ENCODE data around the gene JAM3. TPM values are rescaled to one million over a fixed set of nuclear protein-coding genes. Genes with fewer than 3 reads are reported as not detected.

Gene JAM3
- total and polyA plus RNA-seq, 2 of the 4 experiments (the other 2 are of a cell fraction) = 38.0 to 71.5 TPM

GRCh38 chr11:134140961-134141490 lies 72.2 kb downstream of the JAM3 start:
- Histone ChIP-seq H3K27ac (ENCODE audit: insufficient read depth, low read length) (no peak overlapping the region), H2BK120ac (ENCODE audit: low read depth, low read length) (no peak overlapping the region), H2AK9ac (replicated peaks; ENCODE audit: low read depth, low read length, poor library complexity) (peak overlapping the region; percentile 30), H3K9me1 (ENCODE audit: insufficient read depth, low read length) (no peaks in the 10 kb centered on the region), H3K23ac (ENCODE audit: low read depth, low read length) (no peak overlapping the region), H4K5ac (ENCODE audit: low read depth, low read length) (no peak overlapping the region), H2BK20ac (ENCODE audit: low read depth, low read length) (no peak overlapping the region), H3K4ac (ENCODE audit: low read depth, low read length) (no peak overlapping the region), H3K4me3 (ENCODE audit: insufficient read depth, low read depth, low read length) (no peak overlapping the region), H3K27me3 (ENCODE audit: control insufficient read depth, insufficient read depth, low read length) (no peaks in the 10 kb centered on the region), H3K9ac (ENCODE audit: low read depth, low read length) (no peak overlapping the region), H2AFZ (replicated peaks; ENCODE audit: low read length, poor library complexity) (no peak overlapping the region), H2BK5ac (ENCODE audit: low read depth, low read length, poor library complexity, severe bottlenecking) (no peak overlapping the region), H3K18ac (ENCODE audit: low read depth, low read length) (no peak overlapping the region), H3K79me1 (ENCODE audit: low read depth in 1 of 2, low read length in 2 of 2) (peaks cover 3 to 15% of the 10 kb centered on the region in 2 experiments; a peak in 3 of 4 replicates), H3K4me2 (ENCODE audit: low read depth, low read length) (no peak overlapping the region), H3K36me3 (ENCODE audit: control insufficient read depth, insufficient read depth, low read length) (peaks cover 10% of the 10 kb centered on the region), H2AK5ac (ENCODE audit: low read depth, low read length) (no peak overlapping the region), H3K9me3 (ENCODE audit: control insufficient read depth, insufficient read depth, low read length) (no peaks in the 10 kb centered on the region), H2BK15ac (ENCODE audit: low read depth, low read length) (no peak overlapping the region), H3K4me1 (ENCODE audit: control insufficient read depth, insufficient read depth, low read length) (no peaks in the 10 kb centered on the region), H3K56ac (ENCODE audit: extremely low read depth, insufficient read depth, low read length) (no peak overlapping the region), H3K14ac (replicated peaks; ENCODE audit: low read depth, low read length) (no peak overlapping the region), H4K20me1 (ENCODE audit: insufficient read depth, low read length) (peaks cover 3% of the 10 kb centered on the region; the same call in 1 of the 2 replicates), H4K91ac (ENCODE audit: insufficient read depth, low read depth, low read length) (no peak overlapping the region), H4K8ac (ENCODE audit: low read depth in 2 of 2, low read length in 2 of 2) (no peak overlapping the region)
- ATAC-seq (ENCODE audit: low read depth) (no peak), DNase-seq (no peak)
- no TSS peak for BruUV-seq (replicated peaks)
- ChIA-PET CTCF (interaction anchor here (1.3 kb wide), 1 partner anchor 87 kb away, joined by 4 read pairs; no protein-coding TSS in a partner anchor), POLR2A (ENCODE audit: unreplicated experiment) (interaction anchor here (0.6 kb wide), 1 partner anchor 95 kb away, joined by 9 read pairs; no protein-coding TSS in a partner anchor)
- TF ChIP-seq MAZ (IDR thresholded peaks at IDR 0.05; ENCODE audit: borderline replicate concordance, low read depth, low read length) (no peak), MAFK (IDR thresholded peaks at IDR 0.05; ENCODE audit: low read depth, low read length) (no peak), RCOR1 (IDR thresholded peaks at IDR 0.05; ENCODE audit: insufficient replicate concordance, low read length) (no peak), POLR2A (IDR thresholded peaks at IDR 0.05; ENCODE audit: low read depth, low read length) (no peak), RFX5 (IDR thresholded peaks at IDR 0.05; ENCODE audit: low read depth, low read length) (no peak), NFE2L2 (IDR thresholded peaks at IDR 0.05; ENCODE audit: low read depth, low read length) (no peak), CEBPB (IDR thresholded peaks at IDR 0.05; ENCODE audit: low read depth, low read length) (no peak), MXI1 (IDR thresholded peaks at IDR 0.05; ENCODE audit: borderline replicate concordance, low read depth, low read length) (no peak), CHD1 (IDR thresholded peaks at IDR 0.05; ENCODE audit: low read depth, low read length) (no peak)
- TF ChIP-seq, protein P1, sequence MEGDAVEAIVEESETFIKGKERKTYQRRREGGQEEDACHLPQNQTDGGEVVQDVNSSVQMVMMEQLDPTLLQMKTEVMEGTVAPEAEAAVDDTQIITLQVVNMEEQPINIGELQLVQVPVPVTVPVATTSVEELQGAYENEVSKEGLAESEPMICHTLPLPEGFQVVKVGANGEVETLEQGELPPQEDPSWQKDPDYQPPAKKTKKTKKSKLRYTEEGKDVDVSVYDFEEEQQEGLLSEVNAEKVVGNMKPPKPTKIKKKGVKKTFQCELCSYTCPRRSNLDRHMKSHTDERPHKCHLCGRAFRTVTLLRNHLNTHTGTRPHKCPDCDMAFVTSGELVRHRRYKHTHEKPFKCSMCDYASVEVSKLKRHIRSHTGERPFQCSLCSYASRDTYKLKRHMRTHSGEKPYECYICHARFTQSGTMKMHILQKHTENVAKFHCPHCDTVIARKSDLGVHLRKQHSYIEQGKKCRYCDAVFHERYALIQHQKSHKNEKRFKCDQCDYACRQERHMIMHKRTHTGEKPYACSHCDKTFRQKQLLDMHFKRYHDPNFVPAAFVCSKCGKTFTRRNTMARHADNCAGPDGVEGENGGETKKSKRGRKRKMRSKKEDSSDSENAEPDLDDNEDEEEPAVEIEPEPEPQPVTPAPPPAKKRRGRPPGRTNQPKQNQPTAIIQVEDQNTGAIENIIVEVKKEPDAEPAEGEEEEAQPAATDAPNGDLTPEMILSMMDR (conservative IDR thresholded peaks at IDR 0.05; ENCODE audit: low read depth, low read length) = no peak
- TF ChIP-seq, protein P2, sequence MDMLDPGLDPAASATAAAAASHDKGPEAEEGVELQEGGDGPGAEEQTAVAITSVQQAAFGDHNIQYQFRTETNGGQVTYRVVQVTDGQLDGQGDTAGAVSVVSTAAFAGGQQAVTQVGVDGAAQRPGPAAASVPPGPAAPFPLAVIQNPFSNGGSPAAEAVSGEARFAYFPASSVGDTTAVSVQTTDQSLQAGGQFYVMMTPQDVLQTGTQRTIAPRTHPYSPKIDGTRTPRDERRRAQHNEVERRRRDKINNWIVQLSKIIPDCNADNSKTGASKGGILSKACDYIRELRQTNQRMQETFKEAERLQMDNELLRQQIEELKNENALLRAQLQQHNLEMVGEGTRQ (IDR thresholded peaks at IDR 0.05; ENCODE audit: low read depth, low read length) = no peak
- TF ChIP-seq, protein P3, sequence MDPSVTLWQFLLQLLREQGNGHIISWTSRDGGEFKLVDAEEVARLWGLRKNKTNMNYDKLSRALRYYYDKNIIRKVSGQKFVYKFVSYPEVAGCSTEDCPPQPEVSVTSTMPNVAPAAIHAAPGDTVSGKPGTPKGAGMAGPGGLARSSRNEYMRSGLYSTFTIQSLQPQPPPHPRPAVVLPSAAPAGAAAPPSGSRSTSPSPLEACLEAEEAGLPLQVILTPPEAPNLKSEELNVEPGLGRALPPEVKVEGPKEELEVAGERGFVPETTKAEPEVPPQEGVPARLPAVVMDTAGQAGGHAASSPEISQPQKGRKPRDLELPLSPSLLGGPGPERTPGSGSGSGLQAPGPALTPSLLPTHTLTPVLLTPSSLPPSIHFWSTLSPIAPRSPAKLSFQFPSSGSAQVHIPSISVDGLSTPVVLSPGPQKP (IDR thresholded peaks at IDR 0.05; ENCODE audit: borderline replicate concordance, low read depth, low read length) = no peak
- intact Hi-C loops (cut with micrococcal nuclease) (no loop called here), dilution Hi-C loops (cut with HindIII; ENCODE audit: low sequenced_read_pairs, unreplicated experiment) (no loop called here), in situ Hi-C loops (cut with MboI; ENCODE audit: low sequenced_read_pairs) (loop anchor here (5.0 to 10.0 kb wide), 2 partner anchors 94 to 216 kb away; no protein-coding TSS in a partner anchor)
- 84% methylated on average over 5 of the region's 7 CpGs; no CpG with 5 or more reads in 1 of the 2 experiments for WGBS, 2 experiments (ENCODE audit: extremely low coverage in 2 of 2, insufficient read length in 1 of 2)
